IMR-90 (cell line): ENCODE results near the gene NPRL2. TPM values are rescaled to one million over a fixed set of nuclear protein-coding genes. Genes with fewer than 3 reads are reported as not detected.

ENCODE experiments used
- ATAC-seq: fragments of 200-7000 bp; cut with Tn5 transposase; 2 replicates; pipeline ENCODE4 v1.9.1; 2020; ENCODE audit warnings: low read depth, mild to moderate bottlenecking, moderate library complexity
- BruUV-seq: library from RNA; stranded (reverse); fragments of 400-500 nt; replicated peaks from 2 replicates; lab custom pipeline; 2021; lab: Mats Ljungman, UMichigan
- CTCF ChIA-PET: fragments of 300-600 bp; formaldehyde crosslinking; extraction: SDS; loops from one replicate; lab custom pipeline; 2021; ENCODE audit warnings: antibody characterized with exemption; lab: Yijun Ruan, JAX
- POLR2A ChIA-PET: fragments of 300-600 bp; sonication (Branson Sonifier 250); formaldehyde crosslinking; loops from one replicate; lab custom pipeline; 2022; ENCODE audit warnings: antibody characterized with exemption; ENCODE audit not compliant: unreplicated experiment; lab: Charles Lee
- DNase-seq: peaks from one replicate; pipeline ENCODE4 v3.0.0; 2013
- H2AFZ ChIP-seq: replicated peaks from 2 replicates; pipeline ENCODE3; 2013; ENCODE audit warnings: low read length, mild to moderate bottlenecking; ENCODE audit not compliant: poor library complexity
- H2AK5ac ChIP-seq: 2 replicates; pipeline ENCODE4 v1.6.1; 2013; ENCODE audit warnings: low read depth, low read length, inconsistent platforms
- H2AK9ac ChIP-seq: replicated peaks from 2 replicates; pipeline ENCODE3; 2013; ENCODE audit warnings: mild to moderate bottlenecking, low read depth, low read length, moderate library complexity; ENCODE audit not compliant: poor library complexity
- H2BK120ac ChIP-seq: 2 replicates; pipeline ENCODE4 v1.6.1; 2013; ENCODE audit warnings: low read depth, low read length, inconsistent platforms
- H2BK15ac ChIP-seq: 3 replicates; pipeline ENCODE4 v1.6.1; 2013; ENCODE audit warnings: low read depth, low read length, inconsistent platforms
- H2BK20ac ChIP-seq: 2 replicates; pipeline ENCODE4 v1.6.1; 2013; ENCODE audit warnings: low read depth, mild to moderate bottlenecking, inconsistent platforms, low read length, moderate library complexity
- H2BK5ac ChIP-seq: 2 replicates; pipeline ENCODE4 v1.6.1; 2013; ENCODE audit warnings: mild to moderate bottlenecking, low read depth, low read length, inconsistent platforms; ENCODE audit not compliant: poor library complexity, severe bottlenecking
- H3K14ac ChIP-seq: replicated peaks from 2 replicates; pipeline ENCODE4 v1.6.1; 2013; ENCODE audit warnings: low read depth, low read length, inconsistent platforms
- H3K18ac ChIP-seq: 2 replicates; pipeline ENCODE4 v1.6.1; 2013; ENCODE audit warnings: low read depth, low read length, control low read depth
- H3K23ac ChIP-seq: 2 replicates; pipeline ENCODE4 v1.6.1; 2013; ENCODE audit warnings: low read depth, low read length, inconsistent platforms
- H3K27ac ChIP-seq: 2 replicates; pipeline ENCODE4 v1.5.1; 2013; ENCODE audit warnings: mild to moderate bottlenecking, control low read depth, low read length; ENCODE audit not compliant: insufficient read depth
- H3K27me3 ChIP-seq: 2 replicates; pipeline ENCODE4 v1.6.1; 2013; ENCODE audit warnings: low read length; ENCODE audit not compliant: control insufficient read depth, insufficient read depth
- H3K36me3 ChIP-seq: 2 replicates; pipeline ENCODE4 v1.6.1; 2013; ENCODE audit warnings: low read length, mixed read lengths; ENCODE audit not compliant: control insufficient read depth, insufficient read depth
- H3K4ac ChIP-seq: 2 replicates; pipeline ENCODE4 v1.6.1; 2013; ENCODE audit warnings: low read depth, low read length, inconsistent platforms
- H3K4me1 ChIP-seq: 2 replicates; pipeline ENCODE4 v1.6.1; 2013; ENCODE audit warnings: low read length, mixed read lengths; ENCODE audit not compliant: control insufficient read depth, insufficient read depth
- H3K4me2 ChIP-seq: 2 replicates; pipeline ENCODE4 v1.6.1; 2013; ENCODE audit warnings: low read depth, mild to moderate bottlenecking, control low read depth, low read length, moderate library complexity
- H3K4me3 ChIP-seq: 2 replicates; pipeline ENCODE4 v1.5.1; 2013; ENCODE audit warnings: low read depth, mild to moderate bottlenecking, control low read depth, low read length, moderate library complexity; ENCODE audit not compliant: insufficient read depth
- H3K56ac ChIP-seq: 2 replicates; pipeline ENCODE4 v1.6.1; 2013; ENCODE audit warnings: low read length, inconsistent platforms; ENCODE audit not compliant: insufficient read depth; ENCODE audit errors: extremely low read depth
- H3K79me1 ChIP-seq, 2 experiments: 2 replicates each; pipeline ENCODE4 v1.6.1; 2013; ENCODE audit warnings: low read length in 2 of 2, inconsistent platforms in 1 of 2, low read depth in 1 of 2
- H3K9ac ChIP-seq: 2 replicates; pipeline ENCODE4 v1.6.1; 2013; ENCODE audit warnings: low read depth, low read length, control low read depth
- H3K9me1 ChIP-seq: 2 replicates; pipeline ENCODE4 v1.6.1; 2013; ENCODE audit warnings: low read length, inconsistent platforms; ENCODE audit not compliant: insufficient read depth
- H3K9me3 ChIP-seq: 2 replicates; pipeline ENCODE4 v1.6.1; 2013; ENCODE audit warnings: low read length; ENCODE audit not compliant: control insufficient read depth, insufficient read depth
- H4K20me1 ChIP-seq: 2 replicates; pipeline ENCODE4 v1.6.1; 2013; ENCODE audit warnings: low read length, inconsistent platforms; ENCODE audit not compliant: insufficient read depth
- H4K5ac ChIP-seq: 2 replicates; pipeline ENCODE4 v1.6.1; 2013; ENCODE audit warnings: mild to moderate bottlenecking, low read depth, low read length, control low read depth
- H4K8ac ChIP-seq, 2 experiments: 2 replicates each; pipeline ENCODE4 v1.6.1; 2013; ENCODE audit warnings: low read depth in 2 of 2, low read length in 2 of 2, control low read depth in 1 of 2, inconsistent platforms in 1 of 2
- H4K91ac ChIP-seq: 2 replicates; pipeline ENCODE4 v1.6.1; 2013; ENCODE audit warnings: low read depth, low read length, inconsistent platforms; ENCODE audit not compliant: insufficient read depth
- CEBPB ChIP-seq: IDR thresholded peaks from 2 replicates; pipeline ENCODE4 v1.6.1; 2012; ENCODE audit warnings: low read depth, low read length, improper control_type of control experiment
- RCOR1 ChIP-seq: IDR thresholded peaks from 2 replicates; pipeline ENCODE4 v1.6.1; 2012; ENCODE audit warnings: mild to moderate bottlenecking, low read length, improper control_type of control experiment; ENCODE audit not compliant: insufficient replicate concordance
- USF2 ChIP-seq: fragments of 150-350 bp; IDR thresholded peaks from 2 replicates; pipeline ENCODE4 v1.6.1; 2017; ENCODE audit warnings: mild to moderate bottlenecking, antibody characterized with exemption, low read length, low read depth
- WGBS, 2 experiments: methylation state at CpG; one replicate each; pipeline versions ENCODE4 v1.1.5 to v1.1.7; 2013; ENCODE audit warnings: missing lambda C conversion rate in 2 of 2; ENCODE audit not compliant: insufficient read length in 1 of 2; ENCODE audit errors: extremely low coverage in 2 of 2; 5-methylcytosine and 5-hydroxymethylcytosine counted together
- dilution Hi-C: fragments of 300-500 bp; cut with HindIII; formaldehyde crosslinking; loops from one replicate; pipeline ENCODE4 v1.14.3; 2018; ENCODE audit warnings: low sequenced_read_pairs; ENCODE audit not compliant: unreplicated experiment
- in situ Hi-C: fragments of 300-500 bp; cut with MboI; formaldehyde crosslinking; loops from 3 replicates; pipeline ENCODE4 v1.14.3; 2019; ENCODE audit warnings: low sequenced_read_pairs, inconsistent platforms, mixed read lengths
- intact Hi-C: fragments of 100-400 bp; cut with micrococcal nuclease; formaldehyde crosslinking; loops from 2 replicates; pipeline ENCODE4 v1.10.0; 2022
- polyA plus RNA-seq, 3 experiments: library from polyadenylated mRNA; depleted of rRNA; stranded (reverse); fragments of >200 nt; gene quantifications; 2 replicates each; pipeline ENCODE4 v1.2.3, GENCODE V29; 2012; ENCODE audit warnings: low replicate concordance in 1 of 3
- total RNA-seq: library from RNA; depleted of rRNA; stranded (reverse); fragments of >200 nt; gene quantifications from 2 replicates; pipeline ENCODE4 v1.2.3, GENCODE V29; 2012
- TF ChIP-seq, protein P1 (sequence below): fragments of 150-350 bp; IDR thresholded peaks from 2 replicates; pipeline ENCODE4 v1.6.1; 2016; ENCODE audit warnings: low read depth, mild to moderate bottlenecking, low read length, moderate library complexity, borderline replicate concordance

NPRL2 gene
- total and polyA plus RNA-seq, 2 of the 4 experiments (the other 2 are of a cell fraction): 38.3 to 38.7 TPM

DNA sequence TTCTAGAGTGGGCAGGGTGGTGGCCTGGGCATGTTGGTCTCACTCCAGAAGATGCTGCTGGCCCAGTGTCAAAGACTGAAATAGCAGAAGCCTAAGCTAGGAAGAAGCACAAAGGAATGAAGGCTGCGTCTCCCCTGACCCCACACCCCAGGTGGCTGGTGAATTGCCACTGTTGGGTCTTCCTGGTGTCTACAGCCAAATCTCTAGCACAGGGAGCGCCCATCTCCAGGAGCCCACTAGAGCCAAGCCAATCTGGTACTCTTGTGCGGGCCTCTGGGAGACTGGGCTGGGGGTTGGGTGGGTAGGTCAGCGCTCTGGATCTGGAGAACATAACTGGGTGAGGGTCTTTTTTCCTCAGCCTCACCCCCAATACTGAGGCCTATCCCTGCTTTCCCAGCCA, 23.4 kb downstream of the NPRL2 start:
- BruUV-seq: no TSS peak
- POLR2A ChIA-PET: no interaction called here
- no peak overlapping the region; the same call in 1 of the 2 replicates for H3K27ac ChIP-seq

More for the DNA sequence above, 23.4 kb downstream of the NPRL2 start:
- peaks cover 11% of the 10 kb centered on the region for H3K4me1 ChIP-seq
- H4K5ac ChIP-seq: no peak overlapping the region
- peak overlapping the region; percentile 82; the same call in 1 of the 2 replicates for H3K9ac ChIP-seq
- no peak overlapping the region for H3K23ac ChIP-seq
- no CpG with 5 or more reads among the region's 4 CpGs for WGBS, 2 experiments
- no peak overlapping the region for H2BK5ac ChIP-seq
- H3K4me3 ChIP-seq: peak overlapping the region; percentile 67
- H2AK5ac ChIP-seq: peak overlapping the region; percentile 68; the same call in 1 of the 2 replicates
- peak overlapping the region in 1 of 2 experiments; percentile 34; a peak in 1 of 4 replicates for H4K8ac ChIP-seq
- peaks cover 32 to 45% of the 10 kb centered on the region in 2 experiments for H3K79me1 ChIP-seq
- H3K18ac ChIP-seq: no peak overlapping the region
- H3K56ac ChIP-seq: no peak overlapping the region
- no peak overlapping the region for H4K91ac ChIP-seq
- peaks cover 18% of the 10 kb centered on the region for H4K20me1 ChIP-seq
- H2AK9ac ChIP-seq: peak overlapping the region; percentile 92
- H3K27me3 ChIP-seq: no peaks in the 10 kb centered on the region
- no peak overlapping the region for H2BK15ac ChIP-seq
- TF ChIP-seq, protein P1, sequence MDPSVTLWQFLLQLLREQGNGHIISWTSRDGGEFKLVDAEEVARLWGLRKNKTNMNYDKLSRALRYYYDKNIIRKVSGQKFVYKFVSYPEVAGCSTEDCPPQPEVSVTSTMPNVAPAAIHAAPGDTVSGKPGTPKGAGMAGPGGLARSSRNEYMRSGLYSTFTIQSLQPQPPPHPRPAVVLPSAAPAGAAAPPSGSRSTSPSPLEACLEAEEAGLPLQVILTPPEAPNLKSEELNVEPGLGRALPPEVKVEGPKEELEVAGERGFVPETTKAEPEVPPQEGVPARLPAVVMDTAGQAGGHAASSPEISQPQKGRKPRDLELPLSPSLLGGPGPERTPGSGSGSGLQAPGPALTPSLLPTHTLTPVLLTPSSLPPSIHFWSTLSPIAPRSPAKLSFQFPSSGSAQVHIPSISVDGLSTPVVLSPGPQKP: no peak
- no peak for TF ChIP-seq USF2
- no peak for TF ChIP-seq RCOR1
- no peak for TF ChIP-seq CEBPB
- H2BK20ac ChIP-seq: no peak overlapping the region
- no peak overlapping the region for H2AFZ ChIP-seq
- peak overlapping the region; percentile 27; the same call in 1 of the 2 replicates for H3K4ac ChIP-seq
- CTCF ChIA-PET: interaction anchor here (1.4 kb wide), 1 partner anchor 132 kb away, joined by 3 read pairs; no protein-coding TSS in a partner anchor
- H3K4me2 ChIP-seq: peak overlapping the region; percentile 99
- H2BK120ac ChIP-seq: no peak overlapping the region
- intact Hi-C loops (no loop called here), in situ Hi-C loops (loop anchor here (25.0 kb wide), 3 partner anchors 1060 to 1835 kb away; partner anchors contain the start of genes ABHD14B, GPR62, MANF and PCBP4), dilution Hi-C loops (no loop called here)
- peaks cover 31% of the 10 kb centered on the region for H3K36me3 ChIP-seq
- H3K9me1 ChIP-seq: no peaks in the 10 kb centered on the region
- no peak for DNase-seq
- ATAC-seq: no peak
- no peaks in the 10 kb centered on the region for H3K9me3 ChIP-seq
- H3K14ac ChIP-seq: no peak overlapping the region
